NCI-H1417 (cell line): Measurements from ENCODE around the gene NTRK2.

Experiments
- DNase-seq, 3 experiments: peaks; one replicate each; lab custom pipeline; 2025; lab: John Stamatoyannopoulos, UW

Gene NTRK2

GRCh38 chr9:84669288-84670137 lies at the start of gene NTRK2:
TSS of gene NTRK2 (plus strand) at chr9:84669729. CDS start at chr9:84670749, 1,020 bp downstream.
- peak in 2 of 3 experiments; percentile 84 to 85 for DNase-seq

- DNase-seq: no peak
These were observed 49.2 kb upstream of the NTRK2 start for GRCh38 chr9:84620338-84620737.

DNA sequence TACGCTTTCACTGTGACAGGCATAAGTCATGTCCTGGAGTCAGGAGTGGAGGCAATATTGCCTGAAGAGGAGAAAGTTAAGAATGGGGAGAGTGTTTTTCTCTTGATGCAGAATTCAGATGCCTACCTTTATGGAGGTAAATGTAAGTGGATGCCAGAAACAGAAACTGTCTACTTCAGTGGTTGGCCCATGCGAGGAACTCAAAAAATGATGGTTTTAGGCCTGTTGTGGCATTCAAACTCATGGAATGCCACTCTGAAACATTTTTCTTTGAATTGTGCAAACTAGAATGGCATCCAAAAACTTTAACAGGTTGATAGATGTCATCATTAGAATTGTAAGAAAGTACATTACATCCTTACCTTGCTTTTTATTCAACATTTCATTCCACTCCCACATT lies 47.7 kb upstream of the NTRK2 start:
- no peak for DNase-seq

- DNase-seq: no peak
These were observed 46.5 kb upstream of the NTRK2 start for GRCh38 chr9:84622981-84623380.

DNA sequence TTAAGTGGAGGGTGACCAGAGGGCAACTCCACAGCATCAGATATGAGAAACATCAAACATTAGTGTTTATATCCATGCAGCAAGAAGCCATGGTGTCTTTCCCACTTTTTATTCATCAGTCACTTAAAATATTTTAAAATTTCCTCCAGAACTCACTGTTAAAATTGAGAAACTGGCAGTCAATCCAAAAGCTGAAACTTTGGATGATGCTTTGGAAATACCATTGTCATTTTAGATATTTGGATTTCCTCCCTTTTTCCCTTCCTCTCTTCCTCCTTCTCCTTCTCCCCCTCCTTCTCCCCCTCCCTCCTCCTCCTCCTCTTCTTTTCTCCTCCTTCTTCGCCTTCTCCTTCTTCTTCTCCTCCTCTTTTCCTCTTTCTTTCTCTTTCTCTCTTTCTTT lies 33.1 kb upstream of the NTRK2 start:
- DNase-seq: no peak

DNA sequence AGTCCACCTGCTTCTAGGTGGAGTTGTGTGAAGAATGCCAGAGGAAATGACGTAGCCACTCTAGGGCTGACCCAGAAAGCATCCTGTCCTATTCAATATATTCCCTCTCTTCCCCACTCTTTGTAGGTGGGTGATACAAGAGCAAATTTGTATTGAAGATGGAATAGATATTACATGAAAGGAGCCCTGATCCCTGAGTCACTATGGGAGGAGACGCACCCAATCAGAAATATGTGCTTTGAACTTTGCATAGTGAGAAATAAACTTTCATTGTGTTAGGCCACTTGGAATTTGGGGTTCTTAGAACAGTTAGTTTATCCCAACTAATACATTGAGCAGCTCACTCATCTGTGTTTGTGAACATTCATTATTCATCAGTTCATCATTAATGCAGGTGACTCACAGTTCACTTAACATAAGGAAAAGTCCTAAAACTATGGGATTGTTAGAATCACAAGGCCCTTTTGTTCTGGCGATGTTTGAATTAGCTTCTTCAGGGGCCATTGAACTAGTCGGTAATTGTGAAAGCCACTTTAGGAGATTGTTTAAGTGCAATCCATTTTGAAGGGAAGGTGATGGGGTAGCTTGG lies 26.9 kb upstream of the NTRK2 start:
- DNase-seq: peak in 1 of 3 experiments; percentile 19

DNA sequence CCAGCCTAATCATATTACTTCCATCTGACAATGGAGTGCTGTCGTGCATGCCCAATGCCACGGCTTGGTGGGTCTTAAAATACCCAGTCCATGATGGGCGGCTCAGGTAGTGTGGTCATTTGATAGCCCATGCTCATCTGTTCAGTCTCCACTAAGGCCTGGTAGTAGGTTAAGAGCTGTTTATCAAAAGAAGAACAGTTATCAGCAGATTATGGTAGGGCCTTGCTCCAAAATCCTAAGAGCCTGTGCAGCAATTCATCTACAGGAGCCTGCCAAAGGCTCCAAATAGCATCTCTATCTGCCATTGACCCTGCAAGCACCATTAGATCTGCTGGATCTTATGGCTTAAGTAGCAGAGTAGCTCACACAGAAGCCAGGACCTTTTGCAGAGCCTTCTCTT lies 21.8 kb upstream of the NTRK2 start:
- no peak for DNase-seq

GRCh38 chr9:84652496-84653120 lies 16.9 kb upstream of the NTRK2 start:
- no peak for DNase-seq

DNA sequence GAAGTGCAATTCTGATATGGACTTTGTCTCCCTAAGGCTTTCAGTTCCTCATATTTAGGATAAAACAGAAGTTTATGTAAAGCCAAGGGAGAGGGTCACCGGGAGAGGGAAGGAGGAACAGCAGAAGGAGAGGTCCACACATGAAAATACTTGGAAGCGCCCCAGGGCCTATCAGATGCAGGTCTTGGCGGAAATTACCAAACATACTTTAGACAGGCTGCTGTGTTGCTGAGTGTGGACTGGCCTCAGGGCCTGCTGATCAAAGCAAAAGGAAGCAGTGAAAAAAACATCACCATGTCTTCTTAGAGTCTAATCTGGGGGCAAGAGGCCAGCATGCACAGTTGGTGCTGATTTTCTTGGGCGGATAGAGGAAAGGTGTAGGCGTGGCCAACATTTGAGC lies 14.1 kb upstream of the NTRK2 start:
- no peak for DNase-seq

GRCh38 chr9:84659313-84659712 lies 10.2 kb upstream of the NTRK2 start:
- DNase-seq: no peak

GRCh38 chr9:84659773-84660172 lies 9.8 kb upstream of the NTRK2 start:
- no peak for DNase-seq

DNA sequence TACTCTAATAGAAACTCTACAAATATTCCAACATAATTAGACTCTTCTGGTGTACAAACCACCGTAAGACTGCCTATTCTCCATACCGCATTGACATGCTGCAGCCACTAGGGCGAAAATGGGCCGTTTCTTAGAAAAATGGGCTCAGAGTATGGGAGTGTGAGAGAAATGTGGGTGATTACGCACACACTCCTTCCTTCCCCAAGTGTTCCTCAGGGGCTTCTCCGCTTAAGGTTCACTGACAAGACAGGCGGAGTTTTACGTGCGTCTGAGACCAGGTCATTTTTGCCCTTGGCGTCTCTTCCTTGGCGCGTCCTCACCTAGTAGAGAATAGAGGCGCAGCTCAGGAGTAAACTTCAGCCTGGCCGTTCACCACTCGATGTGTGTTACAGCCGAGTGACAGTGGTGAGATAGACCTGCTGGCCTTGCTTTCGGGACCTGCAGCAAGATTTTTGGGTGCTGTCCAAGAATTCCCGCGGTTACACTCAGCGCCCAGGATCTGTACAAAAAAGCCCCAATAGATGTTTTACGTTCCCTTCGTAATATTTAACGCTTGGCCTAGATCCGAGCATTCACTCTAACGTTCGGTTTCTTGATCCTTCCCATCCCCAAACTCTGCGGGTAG lies 1.8 kb upstream of the NTRK2 start:
- DNase-seq: no peak

- DNase-seq: peak; percentile 2 to 93 (median 88)
These were observed 1.1 kb upstream of the NTRK2 start for GRCh38 chr9:84668196-84669012.

DNA sequence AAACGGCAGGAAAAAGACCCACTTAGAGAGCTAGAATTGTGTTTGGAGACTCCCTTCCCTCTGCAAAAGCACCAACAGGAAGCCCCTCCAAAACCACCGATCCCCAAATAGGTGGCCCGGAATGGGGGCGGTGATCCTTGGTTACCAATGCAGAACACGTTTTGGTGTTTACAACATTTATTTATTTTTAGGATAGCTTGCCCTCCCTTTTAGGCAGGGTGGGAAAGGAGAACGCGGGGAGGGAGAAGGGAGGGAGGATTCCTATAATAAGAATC lies 579 bp upstream of the NTRK2 start:
- DNase-seq: no peak

- DNase-seq: peak in 2 of 3 experiments; percentile 46 to 63
These were observed 861 bp downstream of the NTRK2 start for GRCh38 chr9:84670138-84671041.

DNA sequence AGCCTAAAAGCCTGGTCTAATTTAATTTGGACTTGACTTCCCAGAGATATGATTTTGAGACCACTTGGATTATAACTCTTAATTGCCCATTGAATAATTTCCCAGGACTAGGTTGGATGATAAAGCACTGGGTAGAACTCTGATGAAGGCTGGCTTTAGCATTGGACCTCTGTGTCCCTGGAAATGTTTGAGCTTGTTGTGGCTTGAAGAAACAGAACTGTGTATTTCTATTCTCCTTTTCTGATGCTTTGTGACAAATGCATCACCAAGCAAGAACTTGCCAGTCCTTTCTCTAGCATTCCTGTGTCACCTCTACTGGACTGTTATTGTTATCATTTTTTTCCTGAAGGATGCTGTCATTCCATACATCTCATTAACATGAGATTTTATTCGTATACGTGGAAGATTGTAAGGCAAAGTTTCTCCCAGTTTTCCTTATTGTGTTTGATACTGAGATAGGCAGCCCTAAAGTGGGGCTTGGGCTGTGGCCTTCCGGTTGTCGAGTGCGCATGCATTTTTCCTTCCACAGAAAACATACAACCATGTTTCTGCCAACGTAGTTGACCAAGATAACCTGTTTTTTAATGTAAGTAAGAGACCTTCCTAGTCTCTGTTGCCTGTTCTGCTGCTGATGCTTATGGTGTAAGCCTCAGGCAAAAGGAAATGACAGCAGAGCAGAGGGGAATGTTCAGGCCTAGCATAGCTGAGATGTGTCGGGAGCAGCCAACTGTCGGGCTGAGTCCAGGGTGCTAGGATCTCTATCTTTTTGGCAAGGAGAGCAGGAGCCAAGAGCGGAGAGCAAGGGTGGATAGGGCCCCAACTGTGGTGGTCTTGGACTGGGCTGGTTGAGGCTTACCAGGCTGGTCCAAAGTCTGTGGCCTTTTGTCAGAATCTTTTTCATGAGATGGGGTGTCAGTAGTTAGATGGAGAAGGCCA lies 2.3 kb downstream of the NTRK2 start:
- DNase-seq: no peak

- no peak for DNase-seq
These were observed 4.3 kb downstream of the NTRK2 start for GRCh38 chr9:84673806-84674205.

GRCh38 chr9:84677080-84677479 lies 7.6 kb downstream of the NTRK2 start:
- peak in 1 of 3 experiments; percentile 21 for DNase-seq

GRCh38 chr9:84679571-84679970 lies 10.0 kb downstream of the NTRK2 start:
- DNase-seq: no peak
